ENCODE data around the gene TCEANC2. TPM values are rescaled to one million over a fixed set of nuclear protein-coding genes. Genes with fewer than 3 reads are reported as not detected.
"Not testable (repeated sequence)": the region's sequence is repeated elsewhere in the genome, so short reads cannot be mapped to it uniquely, and the experiment has no call there.

TCEANC2 gene
- total RNA-seq, 1 experiment from 2014 or later: 1.9 TPM

DNA sequence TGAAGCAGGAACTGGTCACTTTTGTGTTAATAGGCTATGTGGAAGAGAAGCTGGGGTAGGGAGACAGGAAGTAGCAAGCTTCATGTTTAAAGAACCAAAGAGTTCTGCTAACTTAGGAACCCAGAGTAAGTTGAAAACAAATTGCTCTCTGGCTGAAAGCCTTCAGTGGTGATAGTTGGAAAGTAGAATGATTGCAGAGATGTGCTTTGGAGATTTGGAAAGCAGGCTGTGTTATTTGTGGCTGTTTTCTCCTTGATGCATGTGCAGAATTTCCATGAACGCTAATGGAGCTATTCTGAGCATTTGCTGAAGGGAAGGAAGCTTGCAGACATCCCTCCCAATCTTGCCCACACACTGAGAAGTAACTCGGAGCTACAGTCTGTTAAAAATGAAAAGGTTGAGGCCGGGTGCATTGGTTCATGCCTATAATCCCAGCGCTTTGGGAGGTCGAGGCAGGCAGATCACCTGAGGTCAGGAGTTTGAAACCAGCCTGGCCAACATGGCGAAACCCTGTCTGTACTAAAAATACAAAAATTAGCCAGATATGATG lies 45.7 kb downstream of the TCEANC2 start:
- TF ChIP-seq, protein P1, sequence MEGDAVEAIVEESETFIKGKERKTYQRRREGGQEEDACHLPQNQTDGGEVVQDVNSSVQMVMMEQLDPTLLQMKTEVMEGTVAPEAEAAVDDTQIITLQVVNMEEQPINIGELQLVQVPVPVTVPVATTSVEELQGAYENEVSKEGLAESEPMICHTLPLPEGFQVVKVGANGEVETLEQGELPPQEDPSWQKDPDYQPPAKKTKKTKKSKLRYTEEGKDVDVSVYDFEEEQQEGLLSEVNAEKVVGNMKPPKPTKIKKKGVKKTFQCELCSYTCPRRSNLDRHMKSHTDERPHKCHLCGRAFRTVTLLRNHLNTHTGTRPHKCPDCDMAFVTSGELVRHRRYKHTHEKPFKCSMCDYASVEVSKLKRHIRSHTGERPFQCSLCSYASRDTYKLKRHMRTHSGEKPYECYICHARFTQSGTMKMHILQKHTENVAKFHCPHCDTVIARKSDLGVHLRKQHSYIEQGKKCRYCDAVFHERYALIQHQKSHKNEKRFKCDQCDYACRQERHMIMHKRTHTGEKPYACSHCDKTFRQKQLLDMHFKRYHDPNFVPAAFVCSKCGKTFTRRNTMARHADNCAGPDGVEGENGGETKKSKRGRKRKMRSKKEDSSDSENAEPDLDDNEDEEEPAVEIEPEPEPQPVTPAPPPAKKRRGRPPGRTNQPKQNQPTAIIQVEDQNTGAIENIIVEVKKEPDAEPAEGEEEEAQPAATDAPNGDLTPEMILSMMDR (IDR thresholded peaks at IDR 0.05; ENCODE audit: insufficient read depth in 1 of 2, low read depth in 1 of 2, low read length in 1 of 2, severe bottlenecking in 1 of 2, unreplicated experiment in 1 of 2): no peak
- H3K9me3 Mint-ChIP-seq (ENCODE audit: unreplicated experiment): no peaks in the 10 kb centered on the region
- no peaks in the 10 kb centered on the region for H3K36me3 ChIP-seq (ENCODE audit: control insufficient read depth, insufficient read depth, low read length)
- H3K4me1 ChIP-seq: peaks cover 5% of the 10 kb centered on the region; the same call in 1 of the 2 replicates
- POLR2A ChIA-PET: no interaction called here
- H3K27me3 ChIP-seq (replicated peaks; ENCODE audit: control insufficient read depth, insufficient read depth, low read length): no peaks in the 10 kb centered on the region
- peaks cover 13% of the 10 kb centered on the region for H3K4me1 Mint-ChIP-seq (ENCODE audit: low read depth, unreplicated experiment)
- intact Hi-C loops (cut with micrococcal nuclease; ENCODE audit: unreplicated experiment): no loop called here
- CTCF ChIA-PET: no interaction called here
- no peak overlapping the region for H3K27ac Mint-ChIP-seq (ENCODE audit: unreplicated experiment)
- H3K9me3 ChIP-seq: no peaks in the 10 kb centered on the region
- H3K4me3 ChIP-seq (ENCODE audit: low read depth, low read length): no peak overlapping the region
- BruUV-seq (replicated peaks): no TSS peak
- no peak overlapping the region for H3K4me3 Mint-ChIP-seq (ENCODE audit: unreplicated experiment)
- H3K27me3 Mint-ChIP-seq (ENCODE audit: insufficient read depth, unreplicated experiment): no peaks in the 10 kb centered on the region
- H3K36me3 Mint-ChIP-seq (ENCODE audit: insufficient read depth, unreplicated experiment): no peaks in the 10 kb centered on the region
- DNase-seq: no peak

- Histone ChIP-seq H3K36me3 (ENCODE audit: control insufficient read depth, insufficient read depth, low read length) (no peaks in the 10 kb centered on the region), H3K4me1 (no peaks in the 10 kb centered on the region), H3K4me3 (ENCODE audit: low read depth, low read length) (no peak overlapping the region), H3K9me3 (no peaks in the 10 kb centered on the region), H3K27me3 (replicated peaks; ENCODE audit: control insufficient read depth, insufficient read depth, low read length) (no peaks in the 10 kb centered on the region)
- BruUV-seq (replicated peaks): no TSS peak
- intact Hi-C loops (cut with micrococcal nuclease; ENCODE audit: unreplicated experiment): no loop called here
- Mint-ChIP-seq H3K9me3 (ENCODE audit: unreplicated experiment) (no peaks in the 10 kb centered on the region), H3K4me1 (ENCODE audit: low read depth, unreplicated experiment) (peaks cover 6% of the 10 kb centered on the region), H3K36me3 (ENCODE audit: insufficient read depth, unreplicated experiment) (no peaks in the 10 kb centered on the region), H3K27ac (ENCODE audit: unreplicated experiment) (no peak overlapping the region), H3K27me3 (ENCODE audit: insufficient read depth, unreplicated experiment) (no peaks in the 10 kb centered on the region), H3K4me3 (ENCODE audit: unreplicated experiment) (no peak overlapping the region)
- ChIA-PET POLR2A (no interaction called here), CTCF (no interaction called here)
- TF ChIP-seq, protein P1 (IDR thresholded peaks at IDR 0.05; ENCODE audit: insufficient read depth in 1 of 2, low read depth in 1 of 2, low read length in 1 of 2, severe bottlenecking in 1 of 2, unreplicated experiment in 1 of 2): no peak
- no peak for DNase-seq
Measured at GRCh38 chr1:54100500-54100899, 47.1 kb downstream of the TCEANC2 start.

DNA sequence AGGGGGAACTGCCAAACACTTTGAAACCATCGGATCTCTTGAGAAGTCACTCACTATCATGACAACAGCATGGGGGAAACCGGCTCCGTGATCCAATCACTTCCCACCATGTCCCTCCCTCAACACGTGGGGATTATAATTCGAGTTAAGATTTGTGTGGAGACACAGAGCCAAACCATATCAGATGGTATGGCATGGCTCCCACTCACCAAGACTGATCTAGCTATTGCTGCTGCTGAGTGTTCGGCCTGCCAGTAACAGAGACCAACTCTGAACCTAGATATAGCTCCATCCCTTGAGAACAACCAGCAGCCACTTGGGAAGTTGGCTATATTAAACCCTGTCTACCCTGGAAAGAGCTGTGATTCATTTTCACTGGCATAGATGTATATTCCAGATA lies 50.0 kb downstream of the TCEANC2 start:
- CTCF ChIA-PET: interaction anchor here (0.5 kb wide), 1 partner anchor 560 kb away, joined by 7 read pairs; no protein-coding TSS in a partner anchor

DNA sequence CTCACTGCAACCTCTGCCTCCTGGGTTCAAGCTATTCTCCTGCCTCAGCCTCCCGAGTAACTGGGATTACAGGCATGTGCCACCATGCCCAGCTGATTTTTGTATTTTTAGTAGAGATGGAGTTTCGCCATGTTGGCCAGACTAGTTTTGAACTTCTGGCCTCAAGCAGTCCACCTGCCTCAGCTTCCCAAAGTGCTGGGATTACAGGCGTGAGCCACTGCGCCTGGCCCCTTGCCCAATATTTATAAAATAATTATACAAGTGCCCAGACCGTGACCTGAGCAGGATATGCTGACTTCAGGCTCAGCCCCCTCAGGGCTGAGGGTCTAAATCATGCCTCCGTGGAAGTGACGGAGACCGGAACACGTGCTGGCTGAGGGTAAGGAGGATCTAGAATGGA lies 51.2 kb downstream of the TCEANC2 start:
- CTCF ChIA-PET; H3K27ac Mint-ChIP-seq (ENCODE audit: unreplicated experiment); H3K36me3 ChIP-seq (ENCODE audit: control insufficient read depth, insufficient read depth, low read length); H3K36me3 Mint-ChIP-seq (ENCODE audit: insufficient read depth, unreplicated experiment); intact Hi-C loops (cut with micrococcal nuclease; ENCODE audit: unreplicated experiment); H3K4me3 ChIP-seq (ENCODE audit: low read depth, low read length); H3K9me3 Mint-ChIP-seq (ENCODE audit: unreplicated experiment); POLR2A ChIA-PET; H3K27me3 Mint-ChIP-seq (ENCODE audit: insufficient read depth, unreplicated experiment); H3K9me3 ChIP-seq; BruUV-seq (replicated peaks); H3K27me3 ChIP-seq (replicated peaks; ENCODE audit: control insufficient read depth, insufficient read depth, low read length); H3K4me3 Mint-ChIP-seq (ENCODE audit: unreplicated experiment); DNase-seq; H3K4me1 ChIP-seq; H3K4me1 Mint-ChIP-seq (ENCODE audit: low read depth, unreplicated experiment): not testable (repeated sequence)

More for the DNA sequence above, 50.0 kb downstream of the TCEANC2 start:
- no peak for DNase-seq
- Histone ChIP-seq H3K9me3 (no peaks in the 10 kb centered on the region), H3K4me3 (ENCODE audit: low read depth, low read length) (no peak overlapping the region), H3K27me3 (replicated peaks; ENCODE audit: control insufficient read depth, insufficient read depth, low read length) (no peaks in the 10 kb centered on the region), H3K4me1 (no peaks in the 10 kb centered on the region), H3K36me3 (ENCODE audit: control insufficient read depth, insufficient read depth, low read length) (no peaks in the 10 kb centered on the region)
- TF ChIP-seq, protein P1 (IDR thresholded peaks at IDR 0.05; ENCODE audit: insufficient read depth in 1 of 2, low read depth in 1 of 2, low read length in 1 of 2, severe bottlenecking in 1 of 2, unreplicated experiment in 1 of 2): no peak
- POLR2A ChIA-PET: no interaction called here
- Mint-ChIP-seq H3K27ac (ENCODE audit: unreplicated experiment) (no peak overlapping the region), H3K27me3 (ENCODE audit: insufficient read depth, unreplicated experiment) (no peaks in the 10 kb centered on the region), H3K9me3 (ENCODE audit: unreplicated experiment) (no peaks in the 10 kb centered on the region), H3K4me1 (ENCODE audit: low read depth, unreplicated experiment) (peaks cover 6% of the 10 kb centered on the region), H3K4me3 (ENCODE audit: unreplicated experiment) (no peak overlapping the region), H3K36me3 (ENCODE audit: insufficient read depth, unreplicated experiment) (no peaks in the 10 kb centered on the region)
- BruUV-seq (replicated peaks): no TSS peak
- intact Hi-C loops (cut with micrococcal nuclease; ENCODE audit: unreplicated experiment): no loop called here

Measured in Caco-2 (cell line).